ENCODE measurements around the gene ZNF584.
"Not testable (repeated sequence)": the region's sequence is repeated elsewhere in the genome, so short reads cannot be mapped to it uniquely, and the experiment has no call there.

The ZNF584 gene

DNA sequence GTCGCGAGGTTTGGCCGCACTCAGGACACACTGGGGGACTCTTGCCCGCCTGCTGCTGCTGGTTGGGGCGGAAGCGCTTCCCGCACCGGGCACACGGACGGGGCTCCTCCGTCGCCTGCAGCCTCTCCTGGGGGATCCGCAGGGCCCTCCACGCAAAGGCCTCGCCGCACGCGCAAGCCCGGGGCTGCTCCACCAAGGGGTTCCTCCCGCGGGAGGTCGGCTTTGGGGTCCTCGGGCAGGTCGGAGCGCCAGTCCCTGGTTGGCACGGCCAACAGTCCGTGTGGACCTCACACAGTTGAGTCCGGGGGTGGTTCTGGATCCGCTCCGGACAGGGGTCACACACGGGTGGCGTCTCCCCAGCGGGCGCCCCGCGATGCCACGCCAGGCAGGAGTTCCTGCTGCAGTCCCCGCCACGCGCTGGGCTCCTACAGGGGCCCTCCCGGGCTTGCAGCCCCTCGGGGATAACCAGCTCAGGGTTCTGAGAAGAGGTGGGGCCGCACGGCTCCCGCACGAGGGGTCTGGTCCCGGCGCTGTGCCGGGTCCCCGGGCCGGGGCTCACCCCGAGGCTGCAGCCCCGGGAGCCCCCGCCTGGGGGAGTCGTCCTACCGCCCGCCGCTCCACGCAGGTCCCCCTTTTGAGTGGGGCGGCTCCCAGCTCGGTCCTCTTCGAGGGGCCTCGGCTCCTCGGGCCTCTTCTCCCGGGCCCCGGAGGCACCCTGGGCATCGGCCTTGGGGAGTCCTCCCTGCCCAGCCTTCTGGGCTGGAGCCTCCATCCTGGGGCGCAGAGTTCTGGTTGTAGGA lies 39.7 kb upstream of the ZNF584 start:
- no peak for TF ChIP-seq ZNF510 (tag by site-specific recombination; IDR thresholded peaks at IDR 0.05; ENCODE audit: insufficient replicate concordance)
- TF ChIP-seq EGR2 (tag by site-specific recombination; IDR thresholded peaks at IDR 0.05; ENCODE audit: low read depth) = no peak
- TF ChIP-seq MZF1 (tag by site-specific recombination; IDR thresholded peaks at IDR 0.05; ENCODE audit: borderline replicate concordance) = no peak
- no peak for TF ChIP-seq OVOL3 (tag by site-specific recombination; IDR thresholded peaks at IDR 0.05)
- TF ChIP-seq KLF8 (tag by site-specific recombination; IDR thresholded peaks at IDR 0.05) = no peak
- no peak for TF ChIP-seq ZNF530 (tag by site-specific recombination; IDR thresholded peaks at IDR 0.05; ENCODE audit: low read depth)
- TF ChIP-seq, protein P1, sequence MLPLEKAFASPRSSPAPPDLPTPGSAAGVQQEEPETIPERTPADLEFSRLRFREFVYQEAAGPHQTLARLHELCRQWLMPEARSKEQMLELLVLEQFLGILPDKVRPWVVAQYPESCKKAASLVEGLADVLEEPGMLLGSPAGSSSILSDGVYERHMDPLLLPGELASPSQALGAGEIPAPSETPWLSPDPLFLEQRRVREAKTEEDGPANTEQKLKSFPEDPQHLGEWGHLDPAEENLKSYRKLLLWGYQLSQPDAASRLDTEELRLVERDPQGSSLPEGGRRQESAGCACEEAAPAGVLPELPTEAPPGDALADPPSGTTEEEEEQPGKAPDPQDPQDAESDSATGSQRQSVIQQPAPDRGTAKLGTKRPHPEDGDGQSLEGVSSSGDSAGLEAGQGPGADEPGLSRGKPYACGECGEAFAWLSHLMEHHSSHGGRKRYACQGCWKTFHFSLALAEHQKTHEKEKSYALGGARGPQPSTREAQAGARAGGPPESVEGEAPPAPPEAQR (tag by site-specific recombination; IDR thresholded peaks at IDR 0.05) = no peak
- no peak overlapping the region for H3K27ac ChIP-seq (ENCODE audit: extremely low read depth, low read depth, low read length)
- CTCF ChIA-PET = no interaction called here
- no peaks in the 10 kb centered on the region for H3K36me3 ChIP-seq (ENCODE audit: control insufficient read depth in 2 of 2, insufficient read depth in 1 of 2, low read length in 2 of 2)
- no peaks in the 10 kb centered on the region for H3K4me1 ChIP-seq (ENCODE audit: control insufficient read depth, insufficient read depth, low read length)
- no peak overlapping the region for H3K4me3 ChIP-seq (ENCODE audit: low read depth, low read length)
- POLR2A ChIA-PET = no interaction called here
- H3K9me3 ChIP-seq (ENCODE audit: control insufficient read depth, insufficient read depth, low read depth, low read length) = no peaks in the 10 kb centered on the region

- H3K9me3 ChIP-seq (ENCODE audit: control insufficient read depth, insufficient read depth, low read depth, low read length) = no peaks in the 10 kb centered on the region
- H3K36me3 ChIP-seq (ENCODE audit: control insufficient read depth in 2 of 2, insufficient read depth in 1 of 2, low read length in 2 of 2) = no peaks in the 10 kb centered on the region
- TF ChIP-seq, protein P2, sequence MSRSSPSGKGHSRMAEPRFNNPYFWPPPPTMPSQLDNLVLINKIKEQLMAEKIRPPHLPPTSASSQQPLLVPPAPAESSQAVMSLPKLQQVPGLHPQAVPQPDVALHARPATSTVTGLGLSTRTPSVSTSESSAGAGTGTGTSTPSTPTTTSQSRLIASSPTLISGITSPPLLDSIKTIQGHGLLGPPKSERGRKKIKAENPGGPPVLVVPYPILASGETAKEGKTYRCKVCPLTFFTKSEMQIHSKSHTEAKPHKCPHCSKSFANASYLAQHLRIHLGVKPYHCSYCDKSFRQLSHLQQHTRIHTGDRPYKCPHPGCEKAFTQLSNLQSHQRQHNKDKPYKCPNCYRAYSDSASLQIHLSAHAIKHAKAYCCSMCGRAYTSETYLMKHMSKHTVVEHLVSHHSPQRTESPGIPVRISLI (tag by site-specific recombination; IDR thresholded peaks at IDR 0.05) = no peak
- no peak for TF ChIP-seq ZNF555 (tag by site-specific recombination; conservative IDR thresholded peaks at IDR 0.05)
- no peaks in the 10 kb centered on the region for H3K4me1 ChIP-seq (ENCODE audit: control insufficient read depth, insufficient read depth, low read length)
- CTCF ChIA-PET = no interaction called here
- no peak overlapping the region for H3K27ac ChIP-seq (ENCODE audit: extremely low read depth, low read depth, low read length)
- POLR2A ChIA-PET = interaction anchor here (0.5 to 4.2 kb wide), 5 partner anchors 9 to 138 kb away, joined by 3 to 35 read pairs (median 3); partner anchors contain the start of genes ZNF497 and ZNF584
- no peak overlapping the region for H3K4me3 ChIP-seq (ENCODE audit: low read depth, low read length)
Observed at GRCh38 chr19:58372311-58373133, 35.9 kb upstream of the ZNF584 start.

GRCh38 chr19:58374200-58374599 lies 34.2 kb upstream of the ZNF584 start:
- Histone ChIP-seq H3K4me3 (ENCODE audit: low read depth, low read length) (no peak overlapping the region), H3K27ac (ENCODE audit: extremely low read depth, low read depth, low read length) (no peak overlapping the region), H3K36me3 (ENCODE audit: control insufficient read depth in 2 of 2, insufficient read depth in 1 of 2, low read length in 2 of 2) (no peaks in the 10 kb centered on the region), H3K9me3 (ENCODE audit: control insufficient read depth, insufficient read depth, low read depth, low read length) (no peaks in the 10 kb centered on the region), H3K4me1 (ENCODE audit: control insufficient read depth, insufficient read depth, low read length) (no peaks in the 10 kb centered on the region)
- ChIA-PET CTCF (interaction anchor here (1.2 kb wide), 1 partner anchor 12 kb away, joined by 4 read pairs; the partner anchor contains the start of gene ZNF497), POLR2A (interaction anchor here (4.2 kb wide), 1 partner anchor 11 kb away, joined by 35 read pairs; the partner anchor contains the start of gene ZNF497)
- TF ChIP-seq, protein P3, sequence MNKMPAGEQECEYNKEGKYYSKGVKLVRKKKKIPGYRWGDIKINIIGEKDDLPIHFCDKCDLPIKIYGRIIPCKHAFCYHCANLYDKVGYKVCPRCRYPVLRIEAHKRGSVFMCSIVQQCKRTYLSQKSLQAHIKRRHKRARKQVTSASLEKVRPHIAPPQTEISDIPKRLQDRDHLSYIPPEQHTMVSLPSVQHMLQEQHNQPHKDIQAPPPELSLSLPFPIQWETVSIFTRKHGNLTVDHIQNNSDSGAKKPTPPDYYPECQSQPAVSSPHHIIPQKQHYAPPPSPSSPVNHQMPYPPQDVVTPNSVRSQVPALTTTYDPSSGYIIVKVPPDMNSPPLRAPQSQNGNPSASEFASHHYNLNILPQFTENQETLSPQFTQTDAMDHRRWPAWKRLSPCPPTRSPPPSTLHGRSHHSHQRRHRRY (tag by site-specific recombination; IDR thresholded peaks at IDR 0.05) = no peak
- TF ChIP-seq CTCF (tag by site-specific recombination; IDR thresholded peaks at IDR 0.05) = no peak
- TF ChIP-seq PBX3 (CRISPR knock-in tag; IDR thresholded peaks at IDR 0.05) = no peak
- no peak for TF ChIP-seq ZNF555 (tag by site-specific recombination; conservative IDR thresholded peaks at IDR 0.05)

GRCh38 chr19:58376724-58377123 lies 31.7 kb upstream of the ZNF584 start:
- not testable (repeated sequence) for H3K36me3 ChIP-seq (ENCODE audit: control insufficient read depth in 2 of 2, insufficient read depth in 1 of 2, low read length in 2 of 2); H3K27ac ChIP-seq (ENCODE audit: extremely low read depth, low read depth, low read length); H3K4me3 ChIP-seq (ENCODE audit: low read depth, low read length); H3K4me1 ChIP-seq (ENCODE audit: control insufficient read depth, insufficient read depth, low read length); H3K9me3 ChIP-seq (ENCODE audit: control insufficient read depth, insufficient read depth, low read depth, low read length)
- ChIA-PET POLR2A (interaction anchor here (0.7 kb wide), 2 partner anchors 11 to 74 kb away, joined by 4 read pairs; partner anchors contain the start of gene ZNF324B), CTCF (interaction anchor here (1.0 kb wide), 1 partner anchor 15 kb away, joined by 5 read pairs; no protein-coding TSS in a partner anchor)
